Aorta (tissue), 5 donors: ENCODE results near the gene UFD1. TPM values are rescaled to one million over a fixed set of nuclear protein-coding genes. Genes with fewer than 3 reads are reported as not detected.

Experiments used
- ATAC-seq: fragments of 200-7000 bp; cut with Tn5 transposase; one replicate; pipeline ENCODE4 v1.9.1; 2022; ENCODE audit warnings: moderate library complexity; ENCODE audit not compliant: low FRiP score
- DNase-seq, 2 donors: peaks; one replicate each; pipeline ENCODE4 v3.0.0-alpha.2; 2020
- H3K27ac ChIP-seq, 2 donors: one replicate each; pipeline ENCODE4 v1.5.1; 2013; ENCODE audit warnings: low read length in 2 of 2, mild to moderate bottlenecking in 2 of 2, moderate library complexity in 2 of 2, control low read depth in 1 of 2, inconsistent platforms in 1 of 2, low read depth in 1 of 2
- H3K27me3 ChIP-seq, 2 donors: one replicate each; pipeline ENCODE4 v1.6.1; 2013; ENCODE audit warnings: control low read depth in 1 of 2, low read length in 1 of 2, mild to moderate bottlenecking in 1 of 2, moderate library complexity in 1 of 2; ENCODE audit not compliant: insufficient read depth in 2 of 2, control insufficient read depth in 1 of 2
- H3K36me3 ChIP-seq, 2 donors: one replicate each; pipeline ENCODE4 v1.6.1; 2013; ENCODE audit warnings: control low read depth in 1 of 2, low read length in 1 of 2, mild to moderate bottlenecking in 1 of 2; ENCODE audit not compliant: insufficient read depth in 2 of 2, control insufficient read depth in 1 of 2
- H3K4me1 ChIP-seq, 2 donors: one replicate each; pipeline ENCODE4 v1.6.1; 2013; ENCODE audit warnings: low read length in 2 of 2, control low read depth in 1 of 2, mild to moderate bottlenecking in 1 of 2, moderate library complexity in 1 of 2; ENCODE audit not compliant: insufficient read depth in 2 of 2, control insufficient read depth in 1 of 2
- H3K4me3 ChIP-seq, 2 donors: one replicate each; pipeline ENCODE4 v1.5.1; 2013; ENCODE audit warnings: low read length in 2 of 2, control low read depth in 1 of 2, mild to moderate bottlenecking in 1 of 2
- H3K9me3 ChIP-seq: one replicate; pipeline ENCODE4 v1.6.1; 2013; ENCODE audit warnings: mild to moderate bottlenecking, low read length; ENCODE audit not compliant: control insufficient read depth
- WGBS, 2 donors: extraction: QIAGEN DNeasy Blood & Tissue Kit; methylation state at CpG; one replicate each; pipeline ENCODE4 v1.1.7; 2013; 5-methylcytosine and 5-hydroxymethylcytosine counted together
- intact Hi-C, 2 donors: fragments of 100-400 bp; cut with DNase I; formaldehyde crosslinking; loops; one replicate each; pipeline versions ENCODE4 v1.14.2 to v1.15.0; 2022
- polyA plus RNA-seq, 2 donors: library from polyadenylated mRNA; stranded (reverse); fragments of 200-250 nt; gene quantifications; one replicate each; pipeline ENCODE4 v1.2.3, GENCODE V29; 2013
- total RNA-seq, 2 donors: library from RNA; stranded (reverse); fragmentation: NEBNext Ultra II Directional; extraction: Animal tissue kit (Norgen Biotek cat#: 25700); gene quantifications; one replicate each; pipeline ENCODE4 v1.2.1, GENCODE V29; 2021
- donor health status: healthy with polysubstance abuse.
- donor health status: Bipolar disorder and iron deficiency.
- donor health status: DM: no; HTN: no; CAD: no.
- donor health status: DM: no; HTN: no; CAD: no.
- donor health status: DM: yes; HTN: yes; CAD: no.

The UFD1 gene
- total and polyA plus RNA-seq, 4 donors: 43.4 to 110 (median 63.1) TPM

DNA sequence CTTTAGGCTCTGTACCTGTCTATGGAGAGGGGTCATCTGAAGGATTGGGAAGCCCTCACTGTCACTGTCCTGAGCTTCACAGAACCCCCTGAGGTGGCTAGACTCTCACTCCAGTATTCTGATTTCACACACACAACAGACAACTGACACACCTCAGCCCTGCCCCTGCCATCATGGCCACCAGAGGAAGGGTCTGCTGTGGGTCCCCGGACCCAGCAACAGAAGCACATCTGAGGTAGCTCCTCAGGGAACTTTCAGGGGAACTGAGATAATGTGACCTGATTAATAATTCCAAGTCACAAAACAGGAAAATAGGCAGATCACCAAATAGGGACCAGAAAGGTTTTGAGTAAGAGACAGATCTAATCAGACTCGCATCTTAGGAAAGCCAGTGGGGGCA, 24.0 kb downstream of the UFD1 start:
- ATAC-seq: no peak
- Histone ChIP-seq H3K4me3 (no peak overlapping the region), H3K27me3 (no peaks in the 10 kb centered on the region), H3K27ac (no peak overlapping the region), H3K9me3 (no peaks in the 10 kb centered on the region), H3K36me3 (peaks cover 6 to 17% of the 10 kb centered on the region in 2 donors), H3K4me1 (no peaks in the 10 kb centered on the region)
- 84 to 93% methylated on average over 2 of the region's 2 CpGs for WGBS, 2 donors
- intact Hi-C loops: no loop called here
- DNase-seq: no peak

DNA sequence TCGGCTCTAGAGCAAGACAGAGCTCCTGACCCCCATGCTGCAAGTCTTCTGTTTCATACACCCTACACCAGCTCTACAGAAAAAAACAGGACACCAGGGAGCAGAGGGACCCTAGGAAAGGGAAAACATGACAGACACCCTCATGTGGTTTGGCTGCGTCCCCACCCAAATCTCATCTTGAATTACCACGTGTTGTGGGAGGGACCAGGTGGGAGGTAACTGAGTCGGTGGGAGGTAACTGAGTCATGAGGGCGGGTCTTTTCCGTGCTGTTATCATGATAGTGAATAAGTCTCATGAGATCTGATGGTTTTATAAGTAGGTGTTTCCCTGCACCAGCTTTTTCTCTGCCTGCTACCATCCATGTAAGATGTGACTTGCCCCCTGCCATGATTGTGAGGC, 24.8 kb downstream of the UFD1 start:
- Histone ChIP-seq H3K36me3 (peaks cover 6 to 17% of the 10 kb centered on the region in 2 donors), H3K9me3 (no peaks in the 10 kb centered on the region)

DNA sequence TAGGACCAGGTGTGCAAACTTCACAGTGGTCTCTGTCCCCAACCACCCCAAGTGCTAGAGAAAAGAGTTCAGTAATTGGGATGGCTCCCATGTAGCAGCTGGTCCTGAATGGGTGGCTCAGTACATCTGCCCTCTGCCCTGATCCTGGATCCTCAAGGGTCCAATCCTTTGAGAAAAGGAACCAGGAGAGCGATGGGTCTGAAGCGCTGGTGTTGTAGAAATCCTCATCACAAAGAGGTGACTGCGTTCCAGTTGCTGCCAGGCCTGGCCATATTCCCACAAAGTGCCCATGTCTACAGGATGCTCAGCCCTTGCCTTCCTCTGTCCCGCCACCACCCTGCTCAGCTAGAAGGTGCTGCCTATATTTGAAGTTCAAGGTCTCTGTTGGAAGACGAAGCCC, 25.3 kb downstream of the UFD1 start:
- WGBS, 2 donors: 91 to 92% methylated on average over 5 of the region's 5 CpGs
- H3K9me3 ChIP-seq: no peaks in the 10 kb centered on the region

More for the DNA sequence above, 24.8 kb downstream of the UFD1 start:
- WGBS, 2 donors: 73 to 79% methylated on average over 6 of the region's 6 CpGs
- ATAC-seq (no peak), DNase-seq (no peak)
- Histone ChIP-seq H3K27me3 (no peaks in the 10 kb centered on the region), H3K4me1 (no peaks in the 10 kb centered on the region), H3K4me3 (no peak overlapping the region), H3K27ac (no peak overlapping the region)
- intact Hi-C loops: loop anchor here in 1 of 2 donors (5.0 kb wide), 1 partner anchor 277 kb away; the partner anchor contains the start of gene SLC25A1

DNA sequence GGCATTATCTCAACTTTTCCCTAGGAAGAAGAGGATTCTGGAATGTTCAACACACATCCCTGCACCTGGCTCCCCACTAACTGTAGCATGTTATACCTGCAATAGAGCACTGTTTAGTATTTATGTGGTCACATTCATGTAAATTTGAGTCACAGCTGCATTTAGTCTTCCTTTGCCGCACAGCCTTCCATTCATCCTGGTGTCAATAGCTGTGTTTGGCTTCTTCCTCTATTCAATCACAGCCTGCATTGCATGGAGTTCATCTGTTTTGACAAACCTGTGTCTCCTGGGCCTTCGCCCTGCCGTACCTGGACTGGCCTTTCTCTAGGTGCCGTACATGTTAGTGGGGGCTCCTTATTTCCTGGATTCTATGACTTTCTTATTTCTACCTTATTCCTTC, 27.4 kb downstream of the UFD1 start:
- Histone ChIP-seq H3K27ac (no peak overlapping the region), H3K4me1 (no peaks in the 10 kb centered on the region), H3K9me3 (no peaks in the 10 kb centered on the region), H3K4me3 (no peak overlapping the region), H3K36me3 (peaks cover 6 to 11% of the 10 kb centered on the region in 2 donors), H3K27me3 (no peaks in the 10 kb centered on the region)
- DNase-seq: no peak
- no peak for ATAC-seq
- intact Hi-C loops: loop anchor here in 1 of 2 donors (5.0 kb wide), 1 partner anchor 274 kb away; the partner anchor contains the start of gene SLC25A1
- 94 to 96% methylated on average over 4 of the region's 4 CpGs for WGBS, 2 donors

More for the DNA sequence above, 25.3 kb downstream of the UFD1 start:
- H3K27ac ChIP-seq: no peak overlapping the region
- H3K4me3 ChIP-seq: no peak overlapping the region
- H3K27me3 ChIP-seq: no peaks in the 10 kb centered on the region
- DNase-seq: no peak
- peaks cover 6 to 17% of the 10 kb centered on the region in 2 donors for H3K36me3 ChIP-seq
- no peak for ATAC-seq
- intact Hi-C loops: loop anchor here in 1 of 2 donors (5.0 kb wide), 1 partner anchor 276 kb away; the partner anchor contains the start of gene SLC25A1
- no peaks in the 10 kb centered on the region for H3K4me1 ChIP-seq

DNA sequence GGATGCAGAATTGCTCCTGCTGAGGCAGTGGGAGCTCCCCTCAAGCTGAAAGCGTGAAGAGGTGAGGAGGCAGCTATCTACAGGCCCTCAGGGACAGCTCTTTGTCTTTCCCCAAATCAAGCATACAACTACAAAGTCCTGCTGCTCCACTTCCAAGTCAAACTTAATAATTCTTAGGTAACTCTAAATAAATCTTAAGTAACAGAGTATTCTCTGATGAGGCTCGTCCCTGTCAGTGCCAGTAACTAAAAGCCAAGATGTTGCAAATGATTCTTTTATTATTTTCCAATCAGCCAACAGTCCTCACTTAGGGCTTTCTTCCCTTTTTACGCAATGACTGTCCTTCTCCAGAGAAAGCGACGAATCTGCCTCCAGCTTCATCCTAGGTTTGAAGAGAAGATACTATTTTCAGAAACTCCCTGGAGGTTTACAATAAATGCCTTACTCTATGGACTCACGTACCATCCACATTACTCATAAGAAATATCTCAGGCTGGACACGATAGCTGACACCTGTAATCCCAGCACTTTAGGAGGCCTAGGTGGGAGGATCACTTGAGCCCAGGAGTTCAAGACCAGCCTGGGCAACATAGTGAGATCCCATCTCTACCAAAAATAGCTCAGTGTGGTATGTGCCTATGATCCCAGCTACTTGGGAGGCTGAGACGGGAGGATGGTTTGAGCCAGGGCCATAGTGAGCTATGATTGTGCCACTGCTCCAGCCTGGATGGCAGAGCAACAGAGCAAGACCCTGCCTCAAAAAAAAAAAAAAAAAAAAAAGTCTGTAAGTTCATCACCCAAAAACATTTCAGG, 28.4 kb downstream of the UFD1 start:
- Histone ChIP-seq H3K27me3 (no peaks in the 10 kb centered on the region), H3K36me3 (peaks cover 2 to 7% of the 10 kb centered on the region in 2 donors), H3K27ac (no peak overlapping the region), H3K4me1 (no peaks in the 10 kb centered on the region), H3K9me3 (no peaks in the 10 kb centered on the region), H3K4me3 (no peak overlapping the region)
- ATAC-seq: no peak
- WGBS, 2 donors: 68 to 82% methylated on average over 8 of the region's 8 CpGs
- intact Hi-C loops: loop anchor here in 1 of 2 donors (5.0 kb wide), 1 partner anchor 273 kb away; the partner anchor contains the start of gene SLC25A1
- DNase-seq: no peak

DNA sequence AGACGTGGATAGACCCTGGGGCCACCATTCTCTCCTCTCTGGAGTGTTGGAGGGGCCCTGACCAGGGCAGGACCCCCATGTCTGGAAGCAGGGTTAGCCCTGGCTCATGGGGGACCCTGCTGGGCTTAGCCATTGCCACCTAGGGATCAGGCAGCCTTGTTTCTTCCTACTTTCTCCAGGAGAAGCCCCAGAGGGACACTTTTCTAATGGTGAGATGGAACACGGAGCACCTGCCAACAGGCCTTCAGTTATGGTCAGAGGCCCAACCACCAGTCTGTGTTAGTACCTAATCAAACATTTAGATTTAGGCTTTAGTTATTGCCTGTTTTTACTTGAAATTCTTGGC, 29.6 kb downstream of the UFD1 start:
- intact Hi-C loops: no loop called here
- DNase-seq (no peak), ATAC-seq (no peak)
- H3K27ac ChIP-seq: no peak overlapping the region
- no peaks in the 10 kb centered on the region for H3K4me1 ChIP-seq
- no peaks in the 10 kb centered on the region for H3K27me3 ChIP-seq
- no peak overlapping the region for H3K4me3 ChIP-seq
- no peaks in the 10 kb centered on the region for H3K9me3 ChIP-seq
- 67 to 80% methylated on average over 2 of the region's 2 CpGs for WGBS, 2 donors
- peaks cover 0 to 7% of the 10 kb centered on the region in 2 donors for H3K36me3 ChIP-seq

DNA sequence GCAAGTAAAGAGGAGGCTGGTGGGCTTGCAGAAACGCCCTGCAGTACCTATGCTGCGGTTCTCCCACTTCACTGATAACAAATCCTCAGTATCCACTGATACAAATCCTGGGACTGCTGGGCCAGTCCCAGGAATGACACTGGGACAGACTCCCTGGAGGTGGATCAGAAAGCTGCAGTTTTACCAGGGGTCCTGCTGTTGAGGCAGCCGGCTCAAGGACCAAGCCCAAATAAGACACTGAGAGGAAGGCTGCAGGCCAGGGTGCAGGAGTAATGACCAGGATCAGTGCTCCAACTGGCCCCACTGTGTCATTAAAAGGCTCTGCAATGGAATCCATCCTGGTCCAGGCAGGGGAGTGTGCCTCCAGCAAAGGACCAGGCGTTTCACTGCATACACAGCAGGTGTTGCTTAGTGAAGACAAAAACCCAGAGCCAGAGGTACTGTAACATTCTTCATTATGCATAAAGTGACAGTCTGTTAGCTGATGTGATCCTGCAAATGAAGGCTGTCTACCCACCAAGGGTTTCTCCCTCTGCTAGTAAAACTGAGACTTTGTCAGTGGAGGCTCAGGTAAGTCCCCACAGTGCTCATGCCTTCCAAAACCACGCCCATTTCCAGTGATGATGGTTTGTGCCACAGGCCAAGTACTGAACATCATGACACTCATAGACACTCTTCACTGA, 30.1 kb downstream of the UFD1 start:
- Histone ChIP-seq H3K4me1 (no peaks in the 10 kb centered on the region), H3K36me3 (peaks cover 0 to 7% of the 10 kb centered on the region in 2 donors), H3K4me3 (no peak overlapping the region), H3K27me3 (no peaks in the 10 kb centered on the region), H3K27ac (no peak overlapping the region), H3K9me3 (no peaks in the 10 kb centered on the region)
- DNase-seq (no peak), ATAC-seq (no peak)
- intact Hi-C loops: no loop called here
- 67 to 72% methylated on average over 5 of the region's 5 CpGs for WGBS, 2 donors

DNA sequence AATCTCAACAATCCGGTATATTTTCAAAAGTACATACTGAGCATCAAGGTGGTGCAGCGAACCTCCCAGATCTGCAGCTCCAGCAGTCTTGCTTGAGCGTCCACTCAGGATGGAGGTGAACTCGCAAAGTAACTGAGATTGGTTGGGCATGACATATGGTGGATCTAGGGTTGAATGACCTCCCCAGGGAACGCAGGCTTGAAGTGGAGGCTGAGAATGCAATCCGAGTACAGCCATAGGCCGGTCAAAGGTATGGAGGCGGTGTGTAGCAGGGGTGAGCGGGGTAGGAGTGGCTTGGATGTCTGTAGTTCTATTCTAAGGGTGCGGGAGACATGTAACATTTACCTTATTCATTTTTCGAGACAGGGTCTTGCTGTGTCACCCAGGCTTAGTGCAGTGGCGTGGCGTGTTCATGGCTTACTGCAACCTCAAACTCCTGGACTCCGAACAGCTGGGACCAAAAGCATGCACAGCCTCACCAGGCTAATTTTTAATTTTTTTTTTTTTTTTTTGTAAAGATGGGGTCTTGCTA, 30.9 kb downstream of the UFD1 start:
- 5 to 8% methylated on average over 14 of the region's 14 CpGs for WGBS, 2 donors
- no peaks in the 10 kb centered on the region for H3K9me3 ChIP-seq
- H3K27me3 ChIP-seq: no peaks in the 10 kb centered on the region
- H3K4me3 ChIP-seq: peak overlapping the region; percentile 42 to 75
- DNase-seq (no peak), ATAC-seq (peak; percentile 24)
- peaks cover 0 to 1% of the 10 kb centered on the region in 2 donors for H3K36me3 ChIP-seq
- intact Hi-C loops: no loop called here
- no peaks in the 10 kb centered on the region for H3K4me1 ChIP-seq
- H3K27ac ChIP-seq: peak overlapping the region in 1 of 2 donors; percentile 81
